Stimulated activated CD8-positive, alpha-beta memory T cell treated with anti-CD3 and anti-CD28 coated beads, Interleukin-7, amount 100 ng/mL, for 4 hours (primary cell): ENCODE data around the gene USO1.
"Not testable (repeated sequence)": the region's sequence is repeated elsewhere in the genome, so short reads cannot be mapped to it uniquely, and the experiment has no call there.

Experiments
- DNase-seq, 2 donors: peaks; one replicate each; pipeline ENCODE4 v3.0.0-alpha.2; 2020; ENCODE audit warnings: low read depth in 2 of 2

USO1 gene

GRCh38 chr4:75710246-75710645 lies 14.1 kb upstream of the USO1 start:
- DNase-seq = no peak

- DNase-seq = no peak
Observed at GRCh38 chr4:75714011-75714410, 10.4 kb upstream of the USO1 start.

GRCh38 chr4:75714704-75715103 lies 9.7 kb upstream of the USO1 start:
- no peak for DNase-seq

GRCh38 chr4:75715105-75715799 lies 9.1 kb upstream of the USO1 start:
- no peak for DNase-seq

- DNase-seq = not testable (repeated sequence)
Observed at GRCh38 chr4:75716054-75716453, 8.3 kb upstream of the USO1 start.

- no peak for DNase-seq
Observed at GRCh38 chr4:75717408-75717807, 7.0 kb upstream of the USO1 start.

GRCh38 chr4:75718529-75718928 lies 5.8 kb upstream of the USO1 start:
- no peak for DNase-seq

- no peak for DNase-seq
Observed at GRCh38 chr4:75722417-75722816, 2.0 kb upstream of the USO1 start.

GRCh38 chr4:75723163-75724065 lies 963 bp upstream of the USO1 start:
- no peak for DNase-seq

- DNase-seq = peak; percentile 21 to 51
Observed at GRCh38 chr4:75724867-75725724, 719 bp downstream of the USO1 start.

GRCh38 chr4:75725942-75726538 lies 1.7 kb downstream of the USO1 start:
- DNase-seq = not testable (repeated sequence)

GRCh38 chr4:75726577-75726976 lies 2.2 kb downstream of the USO1 start:
- DNase-seq = no peak

GRCh38 chr4:75727073-75727472 lies 2.7 kb downstream of the USO1 start:
- DNase-seq = no peak

GRCh38 chr4:75729836-75730235 lies 5.5 kb downstream of the USO1 start:
- no peak for DNase-seq

GRCh38 chr4:75733369-75733768 lies 9.0 kb downstream of the USO1 start:
- DNase-seq = no peak

GRCh38 chr4:75735525-75735924 lies 11.1 kb downstream of the USO1 start:
- DNase-seq = no peak

GRCh38 chr4:75736862-75737261 lies 12.5 kb downstream of the USO1 start:
- DNase-seq = no peak

GRCh38 chr4:75737398-75737797 lies 13.0 kb downstream of the USO1 start:
- DNase-seq = no peak

GRCh38 chr4:75741027-75741426 lies 16.6 kb downstream of the USO1 start:
- no peak for DNase-seq

- DNase-seq = no peak
Observed at GRCh38 chr4:75742451-75742850, 18.1 kb downstream of the USO1 start.

- DNase-seq = no peak
Observed at GRCh38 chr4:75745161-75745560, 20.8 kb downstream of the USO1 start.

- no peak for DNase-seq
Observed at GRCh38 chr4:75745721-75746199, 21.4 kb downstream of the USO1 start.
